ENCODE measurements around the gene SPEG. TPM values are rescaled to one million over a fixed set of nuclear protein-coding genes. Genes with fewer than 3 reads are reported as not detected.

The SPEG gene
- 10 to 100 TPM in 1 of 4 donors, 1 to 10 TPM in 3; 6.7 to 10.2 (median 8.1) TPM for total RNA-seq

DNA sequence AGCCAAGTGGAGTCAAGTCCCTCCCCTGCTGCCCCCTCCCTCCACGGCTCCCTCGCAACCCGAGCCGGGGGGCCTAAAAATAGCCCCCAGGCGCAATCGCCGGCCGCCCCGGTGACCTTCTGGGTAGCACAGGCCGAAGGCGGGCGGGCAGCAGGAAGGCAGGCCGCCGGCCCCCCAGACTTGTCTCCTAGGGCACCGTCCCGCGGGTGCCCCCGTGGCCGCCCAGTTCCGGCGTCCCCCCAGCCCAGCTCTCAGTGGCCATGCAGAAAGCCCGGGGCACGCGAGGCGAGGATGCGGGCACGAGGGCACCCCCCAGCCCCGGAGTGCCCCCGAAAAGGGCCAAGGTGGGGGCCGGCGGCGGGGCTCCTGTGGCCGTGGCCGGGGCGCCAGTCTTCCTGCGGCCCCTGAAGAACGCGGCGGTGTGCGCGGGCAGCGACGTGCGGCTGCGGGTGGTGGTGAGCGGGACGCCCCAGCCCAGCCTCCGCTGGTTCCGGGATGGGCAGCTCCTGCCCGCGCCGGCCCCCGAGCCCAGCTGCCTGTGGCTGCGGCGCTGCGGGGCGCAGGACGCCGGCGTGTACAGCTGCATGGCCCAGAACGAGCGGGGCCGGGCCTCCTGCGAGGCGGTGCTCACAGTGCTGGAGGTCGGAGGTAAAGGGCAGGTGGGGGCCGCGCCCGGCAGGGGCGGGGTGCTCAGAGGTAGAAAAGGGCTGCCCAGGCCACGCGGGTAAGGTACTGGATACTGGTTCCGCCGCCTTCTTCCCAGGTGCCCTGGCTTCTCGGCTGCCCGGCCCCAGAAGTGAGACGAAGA lies at the start of gene SPEG:
Gene SPEG (plus strand): TSS at position 126 of the 808 bp plus-strand sequence. CDS start 135 bp downstream, at position 261.
- H3K27me3 ChIP-seq = peaks cover 0 to 51% of the 10 kb centered on the region in 2 donors
- H3K36me3 ChIP-seq = no peaks in the 10 kb centered on the region
- WGBS, 2 donors = 11 to 13% methylated on average over 41 of the region's 77 CpGs
- no peak for DNase-seq (ENCODE audit: low spot score in 2 of 2)
- peaks cover 0 to 10% (median 4%) of the 10 kb centered on the region in 4 donors for H3K4me1 ChIP-seq
- H3K9me3 ChIP-seq = no peaks in the 10 kb centered on the region
- peak within 1 kb of the TSS in 2 of 4 donors; percentile 16 to 18 for H3K27ac ChIP-seq
- peak within 1 kb of the TSS in 2 of 4 donors; percentile 12 to 34 for H3K4me3 ChIP-seq
- TF ChIP-seq, protein P1, sequence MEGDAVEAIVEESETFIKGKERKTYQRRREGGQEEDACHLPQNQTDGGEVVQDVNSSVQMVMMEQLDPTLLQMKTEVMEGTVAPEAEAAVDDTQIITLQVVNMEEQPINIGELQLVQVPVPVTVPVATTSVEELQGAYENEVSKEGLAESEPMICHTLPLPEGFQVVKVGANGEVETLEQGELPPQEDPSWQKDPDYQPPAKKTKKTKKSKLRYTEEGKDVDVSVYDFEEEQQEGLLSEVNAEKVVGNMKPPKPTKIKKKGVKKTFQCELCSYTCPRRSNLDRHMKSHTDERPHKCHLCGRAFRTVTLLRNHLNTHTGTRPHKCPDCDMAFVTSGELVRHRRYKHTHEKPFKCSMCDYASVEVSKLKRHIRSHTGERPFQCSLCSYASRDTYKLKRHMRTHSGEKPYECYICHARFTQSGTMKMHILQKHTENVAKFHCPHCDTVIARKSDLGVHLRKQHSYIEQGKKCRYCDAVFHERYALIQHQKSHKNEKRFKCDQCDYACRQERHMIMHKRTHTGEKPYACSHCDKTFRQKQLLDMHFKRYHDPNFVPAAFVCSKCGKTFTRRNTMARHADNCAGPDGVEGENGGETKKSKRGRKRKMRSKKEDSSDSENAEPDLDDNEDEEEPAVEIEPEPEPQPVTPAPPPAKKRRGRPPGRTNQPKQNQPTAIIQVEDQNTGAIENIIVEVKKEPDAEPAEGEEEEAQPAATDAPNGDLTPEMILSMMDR (IDR thresholded peaks at IDR 0.05) = no peak
- TF ChIP-seq EP300 (IDR thresholded peaks at IDR 0.05) = no peak
- TF ChIP-seq POLR2A (IDR thresholded peaks at IDR 0.05) = no peak

DNA sequence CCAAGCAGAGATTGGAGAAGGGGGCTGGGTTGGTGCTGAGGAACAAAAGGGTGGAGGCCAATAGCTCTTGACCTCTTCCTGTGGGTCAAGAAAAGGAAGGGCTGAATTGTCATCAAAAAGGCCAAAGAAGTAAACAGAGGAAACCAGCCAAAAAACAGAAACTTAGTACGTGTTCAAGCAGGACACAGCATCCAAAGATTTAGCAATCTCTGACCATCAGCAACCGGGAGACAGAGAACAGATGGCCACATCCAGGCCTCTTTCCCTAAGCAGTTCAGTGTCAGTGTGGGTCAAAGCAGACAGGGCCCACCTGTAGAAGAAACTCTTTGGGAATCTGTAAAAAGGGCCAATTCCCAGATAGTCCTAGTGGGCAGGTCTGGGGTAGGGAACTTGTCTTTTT lies 49.8 kb upstream of the SPEG start:
- no peak for DNase-seq (ENCODE audit: low spot score in 2 of 2)
- WGBS, 2 donors = 51 to 61% methylated on average over 2 of the region's 2 CpGs
- no peaks in the 10 kb centered on the region for H3K27me3 ChIP-seq
- TF ChIP-seq POLR2A (IDR thresholded peaks at IDR 0.05) = no peak
- TF ChIP-seq EP300 (IDR thresholded peaks at IDR 0.05) = no peak
- TF ChIP-seq, protein P1 (IDR thresholded peaks at IDR 0.05) = no peak
- H3K9me3 ChIP-seq = no peaks in the 10 kb centered on the region
- H3K4me3 ChIP-seq = no peak overlapping the region
- H3K36me3 ChIP-seq = peaks cover 0 to 68% (median 14%) of the 10 kb centered on the region in 3 donors
- H3K27ac ChIP-seq = no peak overlapping the region
- H3K4me1 ChIP-seq = peaks cover 0 to 24% (median 10%) of the 10 kb centered on the region in 4 donors

DNA sequence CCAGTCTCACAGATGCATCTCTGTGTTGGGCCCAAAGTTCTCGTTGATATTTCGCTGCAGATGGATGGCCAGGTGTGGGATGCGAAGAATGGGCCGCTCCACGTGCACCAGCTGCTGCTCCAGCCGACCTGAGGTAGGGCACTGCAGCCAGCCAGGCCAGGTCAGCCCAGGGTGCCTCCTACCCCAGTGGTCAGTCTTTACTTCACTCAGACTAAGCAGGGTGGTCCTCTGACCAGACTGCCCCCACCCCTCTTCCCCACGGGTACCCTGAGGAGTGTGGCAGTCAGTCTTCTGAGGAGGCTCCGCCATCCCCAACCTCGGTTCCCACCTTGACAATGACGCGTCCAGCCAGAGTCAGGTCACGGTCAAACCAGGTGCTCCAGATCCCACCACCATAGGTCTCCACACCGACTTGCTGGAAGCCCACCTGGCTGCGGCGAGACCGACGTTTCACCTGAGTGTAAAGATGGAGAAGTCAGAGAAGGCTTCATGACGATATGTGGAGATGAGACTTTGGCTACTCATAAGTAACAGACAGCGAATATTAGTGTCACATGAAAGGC lies 48.6 kb upstream of the SPEG start:
- TF ChIP-seq, protein P1 (IDR thresholded peaks at IDR 0.05) = no peak
- TF ChIP-seq EP300 (IDR thresholded peaks at IDR 0.05) (no peak), POLR2A (IDR thresholded peaks at IDR 0.05) (no peak)
- WGBS, 2 donors = 93 to 95% methylated on average over 17 to 19 of the region's 19 CpGs
- H3K4me3 ChIP-seq = no peak overlapping the region
- H3K36me3 ChIP-seq = peaks cover 0 to 56% (median 13%) of the 10 kb centered on the region in 3 donors
- no peak overlapping the region for H3K27ac ChIP-seq
- H3K27me3 ChIP-seq = no peaks in the 10 kb centered on the region
- peaks cover 0 to 24% (median 10%) of the 10 kb centered on the region in 4 donors for H3K4me1 ChIP-seq
- H3K9me3 ChIP-seq = peaks cover 0 to 5% (median 0%) of the 10 kb centered on the region in 4 donors
- no peak for DNase-seq (ENCODE audit: low spot score in 2 of 2)

DNA sequence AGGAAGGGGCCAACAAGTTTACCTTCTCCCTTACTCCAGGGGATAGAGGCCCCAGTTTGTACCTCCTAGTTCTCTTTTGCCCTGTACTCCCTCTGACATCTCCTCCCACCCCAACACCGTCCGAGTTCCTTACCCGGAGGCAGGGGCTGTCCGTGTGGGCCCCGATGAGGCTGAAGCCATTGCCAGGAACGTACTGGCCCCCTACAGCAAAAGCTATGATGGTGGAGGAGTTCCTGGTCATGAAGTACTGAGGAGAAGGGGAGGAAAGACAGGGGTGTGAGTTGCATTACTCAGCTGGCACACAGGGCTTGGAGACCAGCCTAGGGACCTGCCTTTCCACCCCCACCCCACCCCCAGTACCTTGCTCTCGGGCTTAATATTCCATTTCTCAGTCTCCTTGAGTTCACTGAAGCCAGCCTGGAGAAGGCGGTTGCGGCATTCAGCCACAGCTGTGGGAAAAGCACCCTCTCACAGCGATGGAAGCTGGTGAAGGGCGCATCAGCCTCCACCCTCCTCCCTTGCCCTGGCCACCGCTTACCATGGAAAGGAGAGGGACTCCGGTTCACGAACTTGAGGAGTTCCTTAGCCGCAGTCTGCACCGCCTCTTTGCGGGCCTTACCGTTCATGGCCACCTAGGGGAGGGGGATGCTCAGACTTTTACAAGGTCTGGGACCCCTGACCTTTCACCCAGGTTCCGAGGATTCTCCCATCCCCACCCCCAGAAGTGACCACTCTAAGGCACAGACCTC lies 47.9 kb upstream of the SPEG start:
- WGBS, 2 donors = 39 to 40% methylated on average over 19 of the region's 19 CpGs
- TF ChIP-seq POLR2A (IDR thresholded peaks at IDR 0.05) (no peak), EP300 (IDR thresholded peaks at IDR 0.05) (no peak)
- TF ChIP-seq, protein P1 (IDR thresholded peaks at IDR 0.05) = no peak
- no peaks in the 10 kb centered on the region for H3K27me3 ChIP-seq
- peak overlapping the region; percentile 93 to 96 (median 94) for H3K27ac ChIP-seq
- H3K36me3 ChIP-seq = peaks cover 0 to 49% (median 9%) of the 10 kb centered on the region in 3 donors
- H3K4me3 ChIP-seq = peak overlapping the region; percentile 76 to 96 (median 80)
- DNase-seq (ENCODE audit: low spot score in 2 of 2) = no peak
- peaks cover 0 to 24% (median 10%) of the 10 kb centered on the region in 4 donors for H3K4me1 ChIP-seq
- peaks cover 0 to 5% (median 0%) of the 10 kb centered on the region in 4 donors for H3K9me3 ChIP-seq

All from tibial nerve (tissue), 4 donors.